Psoas muscle (tissue), 8 donors: ENCODE data around the gene DOK1. TPM values are rescaled to one million over a fixed set of nuclear protein-coding genes. Genes with fewer than 3 reads are reported as not detected.

Source experiments
- ATAC-seq, 4 donors: fragments of 200-7000 bp; cut with Tn5 transposase; one replicate each; pipeline ENCODE4 v1.9.1; 2020; ENCODE audit warnings: moderate library complexity in 3 of 4, mild to moderate bottlenecking in 2 of 4
- DNase-seq, 2 donors: peaks; one replicate each; pipeline ENCODE4 v3.0.0-alpha.2; 2020
- H3K27ac ChIP-seq: fragments of 200-600 bp; one replicate; pipeline ENCODE4 v1.8.0; 2022
- H3K27me3 ChIP-seq, 3 donors: fragments of 200-600 bp in 1 of 3; one replicate each; pipeline versions ENCODE4 v1.6.1 to v1.8.0; 2013 to 2022; ENCODE audit warnings: low read length in 2 of 3, mild to moderate bottlenecking in 2 of 3, moderate library complexity in 1 of 3; ENCODE audit not compliant: insufficient read depth in 3 of 3
- H3K36me3 ChIP-seq, 2 donors: fragments of 200-600 bp in 1 of 2; one replicate each; pipeline versions ENCODE4 v1.6.1 to v1.8.0; 2013 to 2022; ENCODE audit warnings: low read depth in 1 of 2, mild to moderate bottlenecking in 1 of 2, moderate library complexity in 1 of 2; ENCODE audit not compliant: insufficient read depth in 1 of 2
- H3K4me1 ChIP-seq: fragments of 200-600 bp; one replicate; pipeline ENCODE4 v1.8.0; 2022
- H3K4me3 ChIP-seq: fragments of 200-600 bp; one replicate; pipeline ENCODE4 v1.8.0; 2022; ENCODE audit warnings: mild to moderate bottlenecking
- H3K9me3 ChIP-seq: fragments of 200-600 bp; one replicate; pipeline ENCODE4 v1.8.0; 2022
- WGBS, 3 donors: extraction: QIAGEN DNeasy Blood & Tissue Kit; methylation state at CpG; one replicate each; pipeline versions ENCODE4 v1.1.6 to v1.1.7; 2013; 5-methylcytosine and 5-hydroxymethylcytosine counted together
- intact Hi-C, 2 donors: fragments of 100-400 bp; cut with DNase I; formaldehyde crosslinking; loops; one replicate each; pipeline versions ENCODE4 v1.11.0 to v1.14.2; 2022
- polyA plus RNA-seq, 3 donors: library from polyadenylated mRNA; stranded (reverse); fragments of 200-250 nt; gene quantifications; one replicate each; pipeline ENCODE4 v1.2.3, GENCODE V29; 2013
- total RNA-seq, 4 donors: library from RNA; stranded (reverse); fragmentation: NEBNext Ultra II Directional in 2 of 4; extraction: Animal tissue kit (Norgen Biotek cat#: 25700) in 2 of 4; gene quantifications; one replicate each; pipeline versions ENCODE4 v1.2.1 to v1.2.4, GENCODE V29; 2021 to 2023
- TF ChIP-seq, protein P1 (sequence below): fragments of 200-600 bp; IDR thresholded peaks from one replicate; pipeline ENCODE4 v1.8.0; 2022; ENCODE audit warnings: antibody characterized with exemption
- donor health status: healthy with polysubstance abuse.
- donor health status: DM: no; HTN: no; CAD: no; lungs with moderate emphysema.
- donor health status: Bipolar disorder and iron deficiency.
- donor health status: healthy.
- donor health status: DM: yes; HTN: yes; CAD: no.
- donor health status: DM: no; HTN: no; CAD: no.
- donor health status: DM: no; HTN: no; CAD: no.
- donor health status: DM: yes; HTN: yes; CAD: no.

Gene DOK1
- total and polyA plus RNA-seq, 7 donors = 1.0 to 3.8 (median 1.5) TPM

DNA sequence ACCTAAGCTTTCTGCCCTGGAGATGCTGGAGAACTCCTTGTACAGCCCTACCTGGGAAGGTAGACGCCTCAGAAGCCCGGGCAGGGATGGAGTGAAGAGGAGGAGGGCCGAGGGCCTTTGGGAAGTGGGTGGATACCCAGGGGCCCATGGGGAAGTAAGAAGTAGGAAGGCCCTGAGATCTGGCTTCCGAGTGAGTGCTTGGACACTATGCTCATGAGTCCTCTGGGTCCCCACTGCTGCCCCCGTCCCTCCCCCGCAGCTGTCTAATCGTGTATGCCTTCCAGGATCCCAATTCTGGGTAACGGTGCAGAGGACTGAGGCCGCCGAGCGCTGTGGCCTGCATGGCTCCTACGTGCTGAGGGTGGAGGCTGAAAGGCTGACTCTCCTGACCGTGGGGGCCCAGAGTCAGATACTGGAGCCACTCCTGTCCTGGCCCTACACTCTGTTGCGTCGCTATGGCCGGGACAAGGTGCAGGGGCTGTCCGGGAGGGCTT lies 1.1 kb downstream of the DOK1 start:
- Histone ChIP-seq H3K36me3 (no peaks in the 10 kb centered on the region), H3K9me3 (no peaks in the 10 kb centered on the region), H3K27me3 (peaks cover 0 to 55% (median 15%) of the 10 kb centered on the region in 3 donors), H3K4me1 (peaks cover 10% of the 10 kb centered on the region), H3K4me3 (peak overlapping the region; percentile 76), H3K27ac (no peak overlapping the region)
- DNase-seq (no peak), ATAC-seq (no peak)
- TF ChIP-seq, protein P1, sequence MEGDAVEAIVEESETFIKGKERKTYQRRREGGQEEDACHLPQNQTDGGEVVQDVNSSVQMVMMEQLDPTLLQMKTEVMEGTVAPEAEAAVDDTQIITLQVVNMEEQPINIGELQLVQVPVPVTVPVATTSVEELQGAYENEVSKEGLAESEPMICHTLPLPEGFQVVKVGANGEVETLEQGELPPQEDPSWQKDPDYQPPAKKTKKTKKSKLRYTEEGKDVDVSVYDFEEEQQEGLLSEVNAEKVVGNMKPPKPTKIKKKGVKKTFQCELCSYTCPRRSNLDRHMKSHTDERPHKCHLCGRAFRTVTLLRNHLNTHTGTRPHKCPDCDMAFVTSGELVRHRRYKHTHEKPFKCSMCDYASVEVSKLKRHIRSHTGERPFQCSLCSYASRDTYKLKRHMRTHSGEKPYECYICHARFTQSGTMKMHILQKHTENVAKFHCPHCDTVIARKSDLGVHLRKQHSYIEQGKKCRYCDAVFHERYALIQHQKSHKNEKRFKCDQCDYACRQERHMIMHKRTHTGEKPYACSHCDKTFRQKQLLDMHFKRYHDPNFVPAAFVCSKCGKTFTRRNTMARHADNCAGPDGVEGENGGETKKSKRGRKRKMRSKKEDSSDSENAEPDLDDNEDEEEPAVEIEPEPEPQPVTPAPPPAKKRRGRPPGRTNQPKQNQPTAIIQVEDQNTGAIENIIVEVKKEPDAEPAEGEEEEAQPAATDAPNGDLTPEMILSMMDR = no peak
- WGBS, 3 donors = 61 to 80% (median 63%) methylated on average over 17 of the region's 17 CpGs
- intact Hi-C loops = no loop called here

DNA sequence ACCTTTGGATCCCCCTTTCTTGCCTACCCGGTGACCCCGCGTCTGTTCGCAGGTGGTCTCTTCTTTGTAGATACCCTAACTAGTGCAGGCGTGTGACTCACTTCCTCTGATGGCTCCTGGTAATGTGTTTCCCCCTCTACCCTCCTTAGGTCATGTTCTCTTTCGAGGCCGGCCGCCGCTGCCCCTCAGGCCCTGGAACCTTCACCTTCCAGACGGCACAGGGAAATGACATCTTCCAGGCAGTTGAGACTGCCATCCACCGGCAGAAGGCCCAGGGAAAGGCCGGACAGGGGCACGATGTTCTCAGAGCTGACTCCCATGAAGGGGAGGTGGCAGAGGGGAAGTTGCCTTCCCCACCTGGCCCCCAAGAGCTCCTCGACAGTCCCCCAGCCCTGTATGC lies 1.6 kb downstream of the DOK1 start:
- WGBS, 3 donors = 80 to 90% (median 82%) methylated on average over 13 to 14 of the region's 14 CpGs
- no peak for DNase-seq
- no peak for ATAC-seq
- Histone ChIP-seq H3K4me3 (peak overlapping the region; percentile 76), H3K27me3 (peaks cover 0 to 56% (median 15%) of the 10 kb centered on the region in 3 donors), H3K9me3 (no peaks in the 10 kb centered on the region), H3K36me3 (no peaks in the 10 kb centered on the region), H3K27ac (no peak overlapping the region), H3K4me1 (peaks cover 10% of the 10 kb centered on the region)
- TF ChIP-seq, protein P1 = no peak
- intact Hi-C loops = no loop called here

DNA sequence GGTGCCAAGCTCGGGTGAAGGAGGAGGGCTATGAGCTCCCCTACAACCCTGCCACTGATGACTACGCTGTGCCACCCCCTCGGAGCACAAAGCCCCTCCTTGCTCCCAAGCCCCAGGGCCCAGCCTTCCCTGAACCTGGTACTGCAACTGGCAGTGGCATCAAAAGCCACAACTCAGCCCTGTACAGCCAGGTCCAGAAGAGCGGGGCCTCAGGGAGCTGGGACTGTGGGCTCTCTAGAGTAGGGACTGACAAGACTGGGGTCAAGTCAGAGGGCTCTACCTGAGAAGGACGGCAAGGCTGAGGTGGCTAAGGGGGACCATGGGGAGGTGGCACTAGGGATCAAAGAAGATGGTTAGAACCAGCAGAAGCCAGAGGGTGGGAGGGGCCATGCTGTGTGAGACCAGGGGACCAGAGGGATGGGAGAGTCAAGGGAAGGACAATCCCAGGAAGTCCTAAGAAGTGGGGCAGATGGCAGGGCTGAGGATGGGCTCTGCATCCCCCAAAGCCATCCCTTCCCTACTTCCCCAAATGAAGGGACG lies 2.4 kb downstream of the DOK1 start:
- no peak overlapping the region for H3K4me3 ChIP-seq
- H3K27me3 ChIP-seq = peaks cover 0 to 54% (median 15%) of the 10 kb centered on the region in 3 donors
- peaks cover 10% of the 10 kb centered on the region for H3K4me1 ChIP-seq
- no peak overlapping the region for H3K27ac ChIP-seq
- intact Hi-C loops = no loop called here
- ATAC-seq = no peak
- WGBS, 3 donors = 86 to 91% (median 88%) methylated on average over 6 of the region's 6 CpGs
- no peak for DNase-seq
- H3K9me3 ChIP-seq = no peaks in the 10 kb centered on the region
- H3K36me3 ChIP-seq = no peaks in the 10 kb centered on the region
- TF ChIP-seq, protein P1 = no peak

- Histone ChIP-seq H3K9me3 (no peaks in the 10 kb centered on the region), H3K27ac (no peak overlapping the region), H3K4me1 (peaks cover 10% of the 10 kb centered on the region), H3K4me3 (no peak overlapping the region), H3K27me3 (peaks cover 0 to 47% (median 16%) of the 10 kb centered on the region in 3 donors), H3K36me3 (no peaks in the 10 kb centered on the region)
- DNase-seq (no peak), ATAC-seq (no peak)
- TF ChIP-seq, protein P1 = no peak
- intact Hi-C loops = no loop called here
- 62 to 72% (median 70%) methylated on average over 7 of the region's 7 CpGs for WGBS, 3 donors
Measured at GRCh38 chr2:74558284-74559230, 4.0 kb downstream of the DOK1 start.
